ENCODE results near the gene RNF7.

DNA sequence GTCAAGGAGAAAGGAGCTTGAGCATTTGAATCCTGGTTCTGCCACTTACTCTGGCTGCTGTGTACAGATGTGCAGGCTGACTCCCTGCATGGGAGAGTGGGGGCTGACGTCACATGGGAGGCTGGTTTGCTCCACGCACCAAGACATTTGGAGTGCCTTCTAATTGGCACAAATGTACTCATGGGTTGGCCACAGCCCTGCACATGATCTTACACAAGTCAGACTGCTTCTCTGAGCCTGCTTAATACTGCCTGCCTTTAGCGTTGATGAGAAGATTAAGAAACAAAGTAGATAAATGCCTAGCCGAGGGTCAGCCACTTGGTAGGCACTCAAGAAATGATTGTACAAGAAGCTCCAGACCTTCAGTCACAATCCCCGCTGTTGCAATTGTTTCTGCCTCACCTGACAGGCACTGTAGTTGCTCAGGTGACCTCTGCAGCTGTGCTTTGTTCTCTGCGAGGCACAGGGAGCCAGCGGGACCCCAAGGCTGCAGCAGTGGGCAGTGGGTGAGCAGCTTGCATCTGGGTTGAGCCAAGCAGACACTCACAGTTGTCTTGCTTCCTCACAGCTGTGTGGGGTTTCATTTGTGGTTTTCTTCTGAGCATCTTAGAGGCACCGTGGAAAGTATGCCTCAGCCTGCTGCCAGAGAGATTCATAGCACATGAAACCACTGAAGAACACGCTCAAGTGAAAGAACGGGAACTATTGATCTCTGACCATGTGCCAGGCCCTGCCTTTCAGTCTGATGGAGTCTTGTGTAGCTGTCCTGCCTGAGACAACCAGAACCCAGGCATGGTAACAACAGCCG, 58.2 kb downstream of the RNF7 start:
- TF ChIP-seq, protein P1, sequence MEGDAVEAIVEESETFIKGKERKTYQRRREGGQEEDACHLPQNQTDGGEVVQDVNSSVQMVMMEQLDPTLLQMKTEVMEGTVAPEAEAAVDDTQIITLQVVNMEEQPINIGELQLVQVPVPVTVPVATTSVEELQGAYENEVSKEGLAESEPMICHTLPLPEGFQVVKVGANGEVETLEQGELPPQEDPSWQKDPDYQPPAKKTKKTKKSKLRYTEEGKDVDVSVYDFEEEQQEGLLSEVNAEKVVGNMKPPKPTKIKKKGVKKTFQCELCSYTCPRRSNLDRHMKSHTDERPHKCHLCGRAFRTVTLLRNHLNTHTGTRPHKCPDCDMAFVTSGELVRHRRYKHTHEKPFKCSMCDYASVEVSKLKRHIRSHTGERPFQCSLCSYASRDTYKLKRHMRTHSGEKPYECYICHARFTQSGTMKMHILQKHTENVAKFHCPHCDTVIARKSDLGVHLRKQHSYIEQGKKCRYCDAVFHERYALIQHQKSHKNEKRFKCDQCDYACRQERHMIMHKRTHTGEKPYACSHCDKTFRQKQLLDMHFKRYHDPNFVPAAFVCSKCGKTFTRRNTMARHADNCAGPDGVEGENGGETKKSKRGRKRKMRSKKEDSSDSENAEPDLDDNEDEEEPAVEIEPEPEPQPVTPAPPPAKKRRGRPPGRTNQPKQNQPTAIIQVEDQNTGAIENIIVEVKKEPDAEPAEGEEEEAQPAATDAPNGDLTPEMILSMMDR (IDR thresholded peaks at IDR 0.05): no peak
- TF ChIP-seq POLR2A (IDR thresholded peaks at IDR 0.05): no peak
